GM19240 (cell line): ENCODE data around the gene GALNT8.
"Not testable (repeated sequence)": the region's sequence is repeated elsewhere in the genome, so short reads cannot be mapped to it uniquely, and the experiment has no call there.

Source experiments
- DNase-seq: peaks from one replicate; pipeline ENCODE4 v3.0.0; 2011; ENCODE audit warnings: low spot score; ENCODE audit not compliant: insufficient read length

GALNT8 gene

GRCh38 chr12:4719821-4720636 is at the start of gene GALNT8:
GALNT8 (plus strand) TSS chr12:4720400; CDS start chr12:4720678, 278 bp downstream.
- no peak for DNase-seq

GRCh38 chr12:4679711-4680110 is 40.5 kb upstream of the GALNT8 start:
- no peak for DNase-seq

- DNase-seq, result no peak
Measured at GRCh38 chr12:4681732-4682131, 38.5 kb upstream of the GALNT8 start.

- no peak for DNase-seq
Measured at GRCh38 chr12:4685317-4685716, 34.9 kb upstream of the GALNT8 start.

- no peak for DNase-seq
Measured at GRCh38 chr12:4690760-4691159, 29.4 kb upstream of the GALNT8 start.

- DNase-seq, result no peak
Measured at GRCh38 chr12:4700621-4701026, 19.6 kb upstream of the GALNT8 start.

GRCh38 chr12:4701395-4702190 is 18.6 kb upstream of the GALNT8 start:
- no peak for DNase-seq

- DNase-seq, result no peak
Measured at GRCh38 chr12:4703676-4704075, 16.5 kb upstream of the GALNT8 start.

- no peak for DNase-seq
Measured at GRCh38 chr12:4705824-4706223, 14.4 kb upstream of the GALNT8 start.

GRCh38 chr12:4707306-4707705 is 12.9 kb upstream of the GALNT8 start:
- DNase-seq, result no peak

- DNase-seq, result no peak
Measured at GRCh38 chr12:4710113-4710512, 10.1 kb upstream of the GALNT8 start.

- DNase-seq, result no peak
Measured at GRCh38 chr12:4714879-4715278, 5.3 kb upstream of the GALNT8 start.

GRCh38 chr12:4717806-4718205 is 2.4 kb upstream of the GALNT8 start:
- no peak for DNase-seq

- DNase-seq, result no peak
Measured at GRCh38 chr12:4720637-4720995, 416 bp downstream of the GALNT8 start.

- not testable (repeated sequence) for DNase-seq
Measured at GRCh38 chr12:4721587-4721986, 1.4 kb downstream of the GALNT8 start.

GRCh38 chr12:4723226-4723625 is 3.0 kb downstream of the GALNT8 start:
- no peak for DNase-seq

GRCh38 chr12:4725057-4725456 is 4.9 kb downstream of the GALNT8 start:
- no peak for DNase-seq

GRCh38 chr12:4734625-4735340 is 14.6 kb downstream of the GALNT8 start:
- no peak for DNase-seq

- DNase-seq, result no peak
Measured at GRCh38 chr12:4736091-4736490, 15.9 kb downstream of the GALNT8 start.

- no peak for DNase-seq
Measured at GRCh38 chr12:4738541-4738940, 18.3 kb downstream of the GALNT8 start.

GRCh38 chr12:4742416-4742970 is 22.3 kb downstream of the GALNT8 start:
- DNase-seq, result no peak

GRCh38 chr12:4743046-4743445 is 22.8 kb downstream of the GALNT8 start:
- no peak for DNase-seq
